ENCODE measurements around the gene ACACA. TPM values are rescaled to one million over a fixed set of nuclear protein-coding genes. Genes with fewer than 3 reads are reported as not detected.

ACACA gene
- total and polyA plus RNA-seq, 12 donors, result 18.2 to 112 (median 70.4) TPM

DNA sequence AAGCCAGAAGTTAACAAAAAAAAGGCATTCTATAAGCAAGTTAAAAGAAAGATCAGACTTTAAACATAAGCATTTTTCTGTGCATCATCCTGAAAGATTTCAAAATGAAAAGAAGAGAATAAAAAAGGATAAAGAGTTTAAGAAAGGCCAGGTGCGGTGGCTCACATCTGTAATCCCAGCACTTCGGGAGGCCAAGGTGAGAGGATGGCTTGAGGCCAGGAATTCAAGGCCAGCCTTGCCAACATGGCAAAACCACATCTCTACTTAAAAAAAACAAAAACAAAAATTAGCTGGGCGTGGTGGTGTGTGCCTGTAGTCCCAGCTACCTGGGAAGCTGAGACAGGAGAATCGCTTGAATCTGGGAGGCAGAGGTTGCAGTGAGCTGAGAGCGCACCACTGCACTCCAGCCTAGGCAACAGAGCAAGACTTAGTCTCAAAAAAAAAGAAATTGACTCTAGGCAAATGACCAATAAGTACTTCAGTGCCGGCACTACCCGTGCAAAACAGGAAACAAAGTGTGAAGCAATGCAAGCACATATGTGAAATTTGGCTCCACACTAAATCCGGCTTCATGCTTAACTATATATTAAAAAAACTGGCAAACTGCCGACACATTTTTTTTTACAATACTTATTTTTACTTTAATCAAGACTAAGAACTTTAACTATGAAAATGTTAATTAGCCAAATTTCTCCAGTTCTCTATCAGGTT, 114.1 kb downstream of the ACACA start:
- intact Hi-C loops (cut with DNase I), result no loop called here
- Histone ChIP-seq H3K27me3 (no peaks in the 10 kb centered on the region), H3K9me3 (replicated peaks in 1 of 3) (no peaks in the 10 kb centered on the region), H3K36me3 (replicated peaks in 1 of 2) (no peaks in the 10 kb centered on the region), H3K27ac (no peak overlapping the region), H3K4me1 (replicated peaks in 1 of 2) (peaks cover 4 to 9% of the 10 kb centered on the region in 2 donors), H3K4me3 (no peak overlapping the region)
- TF ChIP-seq POLR2A (IDR thresholded peaks at IDR 0.05) (no peak), CTCF (IDR thresholded peaks at IDR 0.05) (no peak)
- peak in 1 of 7 donors; percentile 14 for DNase-seq
- 49 to 66% (median 53%) methylated on average over 9 of the region's 9 CpGs for WGBS, 4 donors

GRCh38 chr17:37291351-37291750, 115.3 kb downstream of the ACACA start:
- intact Hi-C loops (cut with DNase I), result no loop called here
- no peaks in the 10 kb centered on the region for H3K9me3 ChIP-seq (replicated peaks in 1 of 3)
- no peak for DNase-seq
- WGBS, 4 donors, result 95 to 100% (median 97%) methylated on average over 3 to 4 of the region's 4 CpGs
- TF ChIP-seq CTCF (IDR thresholded peaks at IDR 0.05), result no peak
- no peak for TF ChIP-seq POLR2A (IDR thresholded peaks at IDR 0.05)
- no peak overlapping the region for H3K4me3 ChIP-seq
- peaks cover 4 to 9% of the 10 kb centered on the region in 2 donors for H3K4me1 ChIP-seq (replicated peaks in 1 of 2)
- H3K27ac ChIP-seq, result no peak overlapping the region
- H3K36me3 ChIP-seq (replicated peaks in 1 of 2), result no peaks in the 10 kb centered on the region
- no peaks in the 10 kb centered on the region for H3K27me3 ChIP-seq

GRCh38 chr17:37286430-37286829, 120.2 kb downstream of the ACACA start:
- Histone ChIP-seq H3K27me3 (no peaks in the 10 kb centered on the region), H3K9me3 (replicated peaks in 1 of 3) (no peaks in the 10 kb centered on the region), H3K4me1 (replicated peaks in 1 of 2) (peaks cover 17 to 23% of the 10 kb centered on the region in 2 donors), H3K36me3 (replicated peaks in 1 of 2) (no peaks in the 10 kb centered on the region), H3K27ac (no peak overlapping the region), H3K4me3 (no peak overlapping the region)
- WGBS, 4 donors, result 67 to 78% (median 71%) methylated on average over 1 of the region's 1 CpG
- no peak for TF ChIP-seq POLR2A (IDR thresholded peaks at IDR 0.05)
- no peak for DNase-seq
- intact Hi-C loops (cut with DNase I), result loop anchor here in 1 of 2 donors (10.0 kb wide), 1 partner anchor 68 kb away; no protein-coding TSS in a partner anchor

- H3K4me3 ChIP-seq, result no peak overlapping the region
- H3K4me1 ChIP-seq (replicated peaks in 1 of 2), result peaks cover 17 to 23% of the 10 kb centered on the region in 2 donors
- 77 to 83% (median 77%) methylated on average over 2 of the region's 2 CpGs for WGBS, 4 donors
- no peak for DNase-seq
- no peaks in the 10 kb centered on the region for H3K27me3 ChIP-seq
- H3K36me3 ChIP-seq (replicated peaks in 1 of 2), result no peaks in the 10 kb centered on the region
- intact Hi-C loops (cut with DNase I), result loop anchor here in 1 of 2 donors (10.0 kb wide), 1 partner anchor 71 kb away; no protein-coding TSS in a partner anchor
- H3K9me3 ChIP-seq (replicated peaks in 1 of 3), result no peaks in the 10 kb centered on the region
- H3K27ac ChIP-seq, result no peak overlapping the region
- no peak for TF ChIP-seq CTCF (IDR thresholded peaks at IDR 0.05)
- TF ChIP-seq POLR2A (IDR thresholded peaks at IDR 0.05), result no peak
These were observed 122.4 kb downstream of the ACACA start for GRCh38 chr17:37284191-37284590.

All from adrenal gland (tissue), 12 donors.